IMR-90 (cell line): ENCODE data around the gene USP17L20.
"Not testable (repeated sequence)": the region's sequence is repeated elsewhere in the genome, so short reads cannot be mapped to it uniquely, and the experiment has no call there.

Source experiments
- BHLHE40 ChIP-seq: fragments of 150-350 bp; IDR thresholded peaks from 2 replicates; pipeline ENCODE4 v1.6.1; 2016; ENCODE audit warnings: mild to moderate bottlenecking, low read depth, low read length
- CEBPB ChIP-seq: IDR thresholded peaks from 2 replicates; pipeline ENCODE4 v1.6.1; 2012; ENCODE audit warnings: low read depth, low read length, improper control_type of control experiment
- CHD1 ChIP-seq: IDR thresholded peaks from 2 replicates; pipeline ENCODE4 v1.6.1; 2012; ENCODE audit warnings: low read depth, low read length, improper control_type of control experiment
- MXI1 ChIP-seq: IDR thresholded peaks from 2 replicates; pipeline ENCODE4 v1.6.1; 2012; ENCODE audit warnings: low read depth, mild to moderate bottlenecking, low read length, moderate library complexity, borderline replicate concordance
- NFE2L2 ChIP-seq: fragments of 150-350 bp; IDR thresholded peaks from 2 replicates; pipeline ENCODE4 v1.6.1; 2016; ENCODE audit warnings: low read depth, mild to moderate bottlenecking, low read length
- POLR2A ChIP-seq: IDR thresholded peaks from 2 replicates; pipeline ENCODE4 v1.6.1; 2012; ENCODE audit warnings: mild to moderate bottlenecking, low read depth, low read length
- RAD21 ChIP-seq: IDR thresholded peaks from 2 replicates; pipeline ENCODE4 v1.6.1; 2012; ENCODE audit warnings: low read length, improper control_type of control experiment
- RCOR1 ChIP-seq: IDR thresholded peaks from 2 replicates; pipeline ENCODE4 v1.6.1; 2012; ENCODE audit warnings: mild to moderate bottlenecking, low read length, improper control_type of control experiment; ENCODE audit not compliant: insufficient replicate concordance
- SMC3 ChIP-seq: fragments of 150-350 bp; IDR thresholded peaks from 2 replicates; pipeline ENCODE4 v1.6.1; 2016; ENCODE audit warnings: low read depth, mild to moderate bottlenecking, antibody characterized with exemption, low read length, moderate library complexity
- TF ChIP-seq, protein P1 (sequence below): fragments of 150-350 bp; IDR thresholded peaks from 2 replicates; pipeline ENCODE4 v1.6.1; 2017; ENCODE audit warnings: mild to moderate bottlenecking, antibody characterized with exemption, low read length, low read depth
- TF ChIP-seq, protein P2 (sequence below): conservative IDR thresholded peaks from 2 replicates; pipeline ENCODE4 v1.5.1; 2012; ENCODE audit warnings: mild to moderate bottlenecking, low read depth, low read length, improper control_type of control experiment
- TF ChIP-seq, protein P3 (sequence below): fragments of 150-350 bp; IDR thresholded peaks from 2 replicates; pipeline ENCODE4 v1.6.1; 2016; ENCODE audit warnings: low read depth, mild to moderate bottlenecking, low read length, moderate library complexity, borderline replicate concordance

DNA sequence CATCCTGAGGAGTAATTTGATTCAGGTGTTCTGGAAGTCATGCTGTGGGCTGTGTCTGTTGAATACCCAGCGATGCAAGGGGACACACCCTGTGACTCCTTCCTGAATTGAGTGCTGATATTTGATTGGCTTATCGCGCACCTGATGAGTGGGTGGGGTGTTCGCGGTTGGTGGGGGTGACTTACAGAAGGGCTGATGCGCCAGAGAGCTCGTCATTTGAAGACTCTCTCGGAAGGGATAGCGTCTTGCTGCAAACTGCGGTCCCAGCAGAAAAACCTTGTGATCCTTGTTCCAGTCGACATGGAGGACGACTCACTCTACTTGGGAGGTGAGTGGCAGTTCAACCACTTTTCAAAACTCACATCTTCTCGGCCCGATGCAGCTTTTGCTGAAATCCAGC is 42.8 kb upstream of the USP17L20 start, which contains the start of gene USP17L11:
- TF ChIP-seq POLR2A, RAD21, CEBPB, CHD1, BHLHE40, SMC3, RCOR1, NFE2L2, MXI1: not testable (repeated sequence)
- TF ChIP-seq, protein P1, sequence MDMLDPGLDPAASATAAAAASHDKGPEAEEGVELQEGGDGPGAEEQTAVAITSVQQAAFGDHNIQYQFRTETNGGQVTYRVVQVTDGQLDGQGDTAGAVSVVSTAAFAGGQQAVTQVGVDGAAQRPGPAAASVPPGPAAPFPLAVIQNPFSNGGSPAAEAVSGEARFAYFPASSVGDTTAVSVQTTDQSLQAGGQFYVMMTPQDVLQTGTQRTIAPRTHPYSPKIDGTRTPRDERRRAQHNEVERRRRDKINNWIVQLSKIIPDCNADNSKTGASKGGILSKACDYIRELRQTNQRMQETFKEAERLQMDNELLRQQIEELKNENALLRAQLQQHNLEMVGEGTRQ, result not testable (repeated sequence)
- TF ChIP-seq, protein P2, sequence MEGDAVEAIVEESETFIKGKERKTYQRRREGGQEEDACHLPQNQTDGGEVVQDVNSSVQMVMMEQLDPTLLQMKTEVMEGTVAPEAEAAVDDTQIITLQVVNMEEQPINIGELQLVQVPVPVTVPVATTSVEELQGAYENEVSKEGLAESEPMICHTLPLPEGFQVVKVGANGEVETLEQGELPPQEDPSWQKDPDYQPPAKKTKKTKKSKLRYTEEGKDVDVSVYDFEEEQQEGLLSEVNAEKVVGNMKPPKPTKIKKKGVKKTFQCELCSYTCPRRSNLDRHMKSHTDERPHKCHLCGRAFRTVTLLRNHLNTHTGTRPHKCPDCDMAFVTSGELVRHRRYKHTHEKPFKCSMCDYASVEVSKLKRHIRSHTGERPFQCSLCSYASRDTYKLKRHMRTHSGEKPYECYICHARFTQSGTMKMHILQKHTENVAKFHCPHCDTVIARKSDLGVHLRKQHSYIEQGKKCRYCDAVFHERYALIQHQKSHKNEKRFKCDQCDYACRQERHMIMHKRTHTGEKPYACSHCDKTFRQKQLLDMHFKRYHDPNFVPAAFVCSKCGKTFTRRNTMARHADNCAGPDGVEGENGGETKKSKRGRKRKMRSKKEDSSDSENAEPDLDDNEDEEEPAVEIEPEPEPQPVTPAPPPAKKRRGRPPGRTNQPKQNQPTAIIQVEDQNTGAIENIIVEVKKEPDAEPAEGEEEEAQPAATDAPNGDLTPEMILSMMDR, result not testable (repeated sequence)
- TF ChIP-seq, protein P3, sequence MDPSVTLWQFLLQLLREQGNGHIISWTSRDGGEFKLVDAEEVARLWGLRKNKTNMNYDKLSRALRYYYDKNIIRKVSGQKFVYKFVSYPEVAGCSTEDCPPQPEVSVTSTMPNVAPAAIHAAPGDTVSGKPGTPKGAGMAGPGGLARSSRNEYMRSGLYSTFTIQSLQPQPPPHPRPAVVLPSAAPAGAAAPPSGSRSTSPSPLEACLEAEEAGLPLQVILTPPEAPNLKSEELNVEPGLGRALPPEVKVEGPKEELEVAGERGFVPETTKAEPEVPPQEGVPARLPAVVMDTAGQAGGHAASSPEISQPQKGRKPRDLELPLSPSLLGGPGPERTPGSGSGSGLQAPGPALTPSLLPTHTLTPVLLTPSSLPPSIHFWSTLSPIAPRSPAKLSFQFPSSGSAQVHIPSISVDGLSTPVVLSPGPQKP, result not testable (repeated sequence)
